ENCODE data around the gene STX3. TPM values are rescaled to one million over a fixed set of nuclear protein-coding genes. Genes with fewer than 3 reads are reported as not detected.

The STX3 gene
- total RNA-seq, 1 experiment from 2014 or later: 20.4 TPM

DNA sequence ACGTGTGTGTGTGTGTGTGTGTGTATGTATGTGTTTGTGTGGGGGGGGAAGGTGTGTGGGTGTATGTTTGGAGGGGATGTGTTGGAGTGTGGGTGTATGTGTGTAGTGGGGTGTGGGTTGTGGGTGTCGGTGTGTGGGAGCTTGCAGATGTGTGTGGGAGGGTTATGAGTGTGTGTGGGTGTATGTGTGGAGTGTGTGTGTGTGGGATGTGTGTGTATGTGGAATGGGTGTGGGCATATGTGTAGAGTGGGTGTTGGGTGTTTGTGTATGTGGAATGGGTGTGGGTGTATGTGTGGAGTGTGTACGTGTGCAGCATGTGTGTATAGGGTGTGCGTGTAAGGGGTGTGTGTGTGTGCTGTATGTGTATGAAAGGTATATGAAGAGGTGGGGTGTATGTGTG is 14.7 kb downstream of the STX3 start:
- Histone ChIP-seq H3K9me3 (ENCODE audit: control insufficient read depth in 1 of 2, insufficient read depth in 1 of 2, low read depth in 1 of 2, low read length in 2 of 2) (no peaks in the 10 kb centered on the region), H3K79me2 (ENCODE audit: insufficient read depth, low read length) (peaks cover 57% of the 10 kb centered on the region), H3K9ac (ENCODE audit: low read length) (no peak overlapping the region), H4K20me1 (ENCODE audit: insufficient read depth) (no peaks in the 10 kb centered on the region), H2AFZ (ENCODE audit: low read depth, low read length, poor library complexity, severe bottlenecking) (no peak overlapping the region), H3K4me2 (ENCODE audit: low read length) (no peak overlapping the region), H3K27me3 (ENCODE audit: insufficient read depth, low read length) (no peaks in the 10 kb centered on the region), H3K4me3 (replicated peaks in 1 of 2; ENCODE audit: low read depth in 1 of 2, low read length in 2 of 2) (no peak overlapping the region), H3K27ac (ENCODE audit: low read depth, low read length) (no peak overlapping the region), H3K9me2 (ENCODE audit: insufficient read depth) (no peaks in the 10 kb centered on the region), H3K36me3 (ENCODE audit: control insufficient read depth in 1 of 2, insufficient read depth in 2 of 2, low read length in 2 of 2) (no peaks in the 10 kb centered on the region), H3K4me1 (ENCODE audit: control insufficient read depth in 1 of 2, insufficient read depth in 2 of 2, low read length in 2 of 2) (peaks cover 0 to 5% of the 10 kb centered on the region in 2 experiments; a peak in 1 of 4 replicates)
- RAD21 ChIA-PET (ENCODE audit: low non-redundant PET in 1 of 2, low total read pairs in 2 of 2, uncharacterized antibody in 2 of 2, unreplicated experiment in 2 of 2): interaction anchor here in 1 of 2 experiments (0.6 kb wide), 1 partner anchor 495 kb away, joined by 3 read pairs; no protein-coding TSS in a partner anchor
- BruUV-seq (replicated peaks): no TSS peak
- CTCF ChIA-PET: interaction anchor here (2.3 kb wide), 1 partner anchor 14 kb away, joined by 5 read pairs; the partner anchor contains the start of gene STX3
- no peak for TF ChIP-seq ZNF274 (IDR thresholded peaks at IDR 0.05; ENCODE audit: low read depth, low read length)
- TF ChIP-seq, protein P1, sequence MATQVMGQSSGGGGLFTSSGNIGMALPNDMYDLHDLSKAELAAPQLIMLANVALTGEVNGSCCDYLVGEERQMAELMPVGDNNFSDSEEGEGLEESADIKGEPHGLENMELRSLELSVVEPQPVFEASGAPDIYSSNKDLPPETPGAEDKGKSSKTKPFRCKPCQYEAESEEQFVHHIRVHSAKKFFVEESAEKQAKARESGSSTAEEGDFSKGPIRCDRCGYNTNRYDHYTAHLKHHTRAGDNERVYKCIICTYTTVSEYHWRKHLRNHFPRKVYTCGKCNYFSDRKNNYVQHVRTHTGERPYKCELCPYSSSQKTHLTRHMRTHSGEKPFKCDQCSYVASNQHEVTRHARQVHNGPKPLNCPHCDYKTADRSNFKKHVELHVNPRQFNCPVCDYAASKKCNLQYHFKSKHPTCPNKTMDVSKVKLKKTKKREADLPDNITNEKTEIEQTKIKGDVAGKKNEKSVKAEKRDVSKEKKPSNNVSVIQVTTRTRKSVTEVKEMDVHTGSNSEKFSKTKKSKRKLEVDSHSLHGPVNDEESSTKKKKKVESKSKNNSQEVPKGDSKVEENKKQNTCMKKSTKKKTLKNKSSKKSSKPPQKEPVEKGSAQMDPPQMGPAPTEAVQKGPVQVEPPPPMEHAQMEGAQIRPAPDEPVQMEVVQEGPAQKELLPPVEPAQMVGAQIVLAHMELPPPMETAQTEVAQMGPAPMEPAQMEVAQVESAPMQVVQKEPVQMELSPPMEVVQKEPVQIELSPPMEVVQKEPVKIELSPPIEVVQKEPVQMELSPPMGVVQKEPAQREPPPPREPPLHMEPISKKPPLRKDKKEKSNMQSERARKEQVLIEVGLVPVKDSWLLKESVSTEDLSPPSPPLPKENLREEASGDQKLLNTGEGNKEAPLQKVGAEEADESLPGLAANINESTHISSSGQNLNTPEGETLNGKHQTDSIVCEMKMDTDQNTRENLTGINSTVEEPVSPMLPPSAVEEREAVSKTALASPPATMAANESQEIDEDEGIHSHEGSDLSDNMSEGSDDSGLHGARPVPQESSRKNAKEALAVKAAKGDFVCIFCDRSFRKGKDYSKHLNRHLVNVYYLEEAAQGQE (IDR thresholded peaks at IDR 0.05; ENCODE audit: low read depth): no peak
- ATAC-seq (no peak), DNase-seq (ENCODE audit: low read depth, low spot score) (no peak)
- POLR2A ChIA-PET: no interaction called here
- intact Hi-C loops (cut with micrococcal nuclease): no loop called here

DNA sequence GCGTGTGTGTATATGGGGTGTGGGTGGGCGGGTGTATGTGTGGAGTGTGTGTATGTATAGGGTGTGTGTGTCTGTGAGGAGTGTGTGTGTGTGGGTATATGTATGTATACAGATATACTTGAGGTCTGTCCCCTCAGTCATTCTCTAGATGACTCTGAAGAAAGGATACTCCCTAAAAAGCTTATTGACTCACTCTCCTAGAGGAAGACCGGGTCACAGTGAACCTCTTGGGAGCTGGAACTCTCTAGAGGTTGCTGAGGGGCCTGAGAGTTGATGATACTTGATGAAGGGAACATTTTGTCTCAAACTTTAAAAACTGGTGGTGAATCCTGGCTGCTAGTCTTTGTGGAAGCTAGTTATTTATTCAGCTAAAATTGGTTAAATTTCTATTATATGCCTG is 15.1 kb downstream of the STX3 start:
- ChIA-PET RAD21 (ENCODE audit: low non-redundant PET in 1 of 2, low total read pairs in 2 of 2, uncharacterized antibody in 2 of 2, unreplicated experiment in 2 of 2) (interaction anchor here in 1 of 2 experiments (0.6 kb wide), 1 partner anchor 495 kb away, joined by 3 read pairs; no protein-coding TSS in a partner anchor), POLR2A (no interaction called here), CTCF (interaction anchor here (2.3 kb wide), 1 partner anchor 15 kb away, joined by 5 read pairs; the partner anchor contains the start of gene STX3)
- ATAC-seq (no peak), DNase-seq (ENCODE audit: low read depth, low spot score) (no peak)
- H3K9ac ChIP-seq (ENCODE audit: low read length): no peak overlapping the region
- intact Hi-C loops (cut with micrococcal nuclease): no loop called here
- no peak for TF ChIP-seq ZFX (IDR thresholded peaks at IDR 0.05)
- TF ChIP-seq, protein P2, sequence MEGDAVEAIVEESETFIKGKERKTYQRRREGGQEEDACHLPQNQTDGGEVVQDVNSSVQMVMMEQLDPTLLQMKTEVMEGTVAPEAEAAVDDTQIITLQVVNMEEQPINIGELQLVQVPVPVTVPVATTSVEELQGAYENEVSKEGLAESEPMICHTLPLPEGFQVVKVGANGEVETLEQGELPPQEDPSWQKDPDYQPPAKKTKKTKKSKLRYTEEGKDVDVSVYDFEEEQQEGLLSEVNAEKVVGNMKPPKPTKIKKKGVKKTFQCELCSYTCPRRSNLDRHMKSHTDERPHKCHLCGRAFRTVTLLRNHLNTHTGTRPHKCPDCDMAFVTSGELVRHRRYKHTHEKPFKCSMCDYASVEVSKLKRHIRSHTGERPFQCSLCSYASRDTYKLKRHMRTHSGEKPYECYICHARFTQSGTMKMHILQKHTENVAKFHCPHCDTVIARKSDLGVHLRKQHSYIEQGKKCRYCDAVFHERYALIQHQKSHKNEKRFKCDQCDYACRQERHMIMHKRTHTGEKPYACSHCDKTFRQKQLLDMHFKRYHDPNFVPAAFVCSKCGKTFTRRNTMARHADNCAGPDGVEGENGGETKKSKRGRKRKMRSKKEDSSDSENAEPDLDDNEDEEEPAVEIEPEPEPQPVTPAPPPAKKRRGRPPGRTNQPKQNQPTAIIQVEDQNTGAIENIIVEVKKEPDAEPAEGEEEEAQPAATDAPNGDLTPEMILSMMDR (IDR thresholded peaks at IDR 0.05 in 2 of 3, conservative IDR thresholded peaks at IDR 0.05 in 1 of 3; ENCODE audit: borderline replicate concordance in 1 of 3, insufficient read depth in 1 of 3, low read depth in 2 of 3, low read length in 2 of 3): no peak
- no peak for TF ChIP-seq EGR1 (IDR thresholded peaks at IDR 0.05; ENCODE audit: low read depth)
- no peak for TF ChIP-seq SIN3A (IDR thresholded peaks at IDR 0.05; ENCODE audit: low read depth)
- TF ChIP-seq, protein P3, sequence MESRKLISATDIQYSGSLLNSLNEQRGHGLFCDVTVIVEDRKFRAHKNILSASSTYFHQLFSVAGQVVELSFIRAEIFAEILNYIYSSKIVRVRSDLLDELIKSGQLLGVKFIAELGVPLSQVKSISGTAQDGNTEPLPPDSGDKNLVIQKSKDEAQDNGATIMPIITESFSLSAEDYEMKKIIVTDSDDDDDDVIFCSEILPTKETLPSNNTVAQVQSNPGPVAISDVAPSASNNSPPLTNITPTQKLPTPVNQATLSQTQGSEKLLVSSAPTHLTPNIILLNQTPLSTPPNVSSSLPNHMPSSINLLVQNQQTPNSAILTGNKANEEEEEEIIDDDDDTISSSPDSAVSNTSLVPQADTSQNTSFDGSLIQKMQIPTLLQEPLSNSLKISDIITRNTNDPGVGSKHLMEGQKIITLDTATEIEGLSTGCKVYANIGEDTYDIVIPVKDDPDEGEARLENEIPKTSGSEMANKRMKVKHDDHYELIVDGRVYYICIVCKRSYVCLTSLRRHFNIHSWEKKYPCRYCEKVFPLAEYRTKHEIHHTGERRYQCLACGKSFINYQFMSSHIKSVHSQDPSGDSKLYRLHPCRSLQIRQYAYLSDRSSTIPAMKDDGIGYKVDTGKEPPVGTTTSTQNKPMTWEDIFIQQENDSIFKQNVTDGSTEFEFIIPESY (IDR thresholded peaks at IDR 0.05; ENCODE audit: extremely low read depth, insufficient replicate concordance, low read length): no peak
- H3K27ac ChIP-seq (ENCODE audit: low read depth, low read length): no peak overlapping the region
- no peaks in the 10 kb centered on the region for H3K9me3 ChIP-seq (ENCODE audit: control insufficient read depth in 1 of 2, insufficient read depth in 1 of 2, low read depth in 1 of 2, low read length in 2 of 2)
- no TSS peak for BruUV-seq (replicated peaks)
- H2AFZ ChIP-seq (ENCODE audit: low read depth, low read length, poor library complexity, severe bottlenecking): no peak overlapping the region
- peaks cover 57% of the 10 kb centered on the region for H3K79me2 ChIP-seq (ENCODE audit: insufficient read depth, low read length)
- H3K27me3 ChIP-seq (ENCODE audit: insufficient read depth, low read length): no peaks in the 10 kb centered on the region
- no peak overlapping the region for H3K4me2 ChIP-seq (ENCODE audit: low read length)
- peaks cover 0 to 2% of the 10 kb centered on the region in 2 experiments; a peak in 1 of 4 replicates for H3K4me1 ChIP-seq (ENCODE audit: control insufficient read depth in 1 of 2, insufficient read depth in 2 of 2, low read length in 2 of 2)
- no peaks in the 10 kb centered on the region for H4K20me1 ChIP-seq (ENCODE audit: insufficient read depth)
- H3K36me3 ChIP-seq (ENCODE audit: control insufficient read depth in 1 of 2, insufficient read depth in 2 of 2, low read length in 2 of 2): no peaks in the 10 kb centered on the region; a peak in 1 of 4 replicates
- H3K4me3 ChIP-seq (replicated peaks in 1 of 2; ENCODE audit: low read depth in 1 of 2, low read length in 2 of 2): no peak overlapping the region
- no peaks in the 10 kb centered on the region for H3K9me2 ChIP-seq (ENCODE audit: insufficient read depth)
